GM18517 (cell line): ENCODE results near the gene KRT78.

Source experiments
- ATAC-seq: cut with Tn5 transposase; IDR thresholded peaks from one replicate; pipeline ENCODE4 v1.9.1; 2021; ENCODE audit warnings: mild to moderate bottlenecking, moderate library complexity; ENCODE audit not compliant: unreplicated experiment

Gene KRT78

GRCh38 chr12:52813885-52814709 lies 34.7 kb downstream of the KRT78 start, which contains the start of gene KRT4:
KRT4 (minus strand) TSS chr12:52814116; CDS start chr12:52814058, 58 bp downstream.
- no peak for ATAC-seq

GRCh38 chr12:52813203-52813819 lies 35.5 kb downstream of the KRT78 start:
- ATAC-seq = no peak

- ATAC-seq = no peak
Measured at GRCh38 chr12:52812749-52813148, 36.0 kb downstream of the KRT78 start.

- ATAC-seq = no peak
Measured at GRCh38 chr12:52812073-52812400, 36.8 kb downstream of the KRT78 start.

- no peak for ATAC-seq
Measured at GRCh38 chr12:52811191-52812072, 37.4 kb downstream of the KRT78 start.

- no peak for ATAC-seq
Measured at GRCh38 chr12:52810554-52810953, 38.2 kb downstream of the KRT78 start.

- ATAC-seq = no peak
Measured at GRCh38 chr12:52809166-52809565, 39.6 kb downstream of the KRT78 start.

- no peak for ATAC-seq
Measured at GRCh38 chr12:52808573-52809160, 40.1 kb downstream of the KRT78 start.

GRCh38 chr12:52807544-52808470 lies 41.0 kb downstream of the KRT78 start:
- ATAC-seq = no peak

GRCh38 chr12:52806821-52807543 lies 41.8 kb downstream of the KRT78 start:
- no peak for ATAC-seq

GRCh38 chr12:52806169-52806811 lies 42.5 kb downstream of the KRT78 start:
- ATAC-seq = no peak

- ATAC-seq = no peak
Measured at GRCh38 chr12:52805739-52806138, 43.1 kb downstream of the KRT78 start.

GRCh38 chr12:52805000-52805399 lies 43.8 kb downstream of the KRT78 start:
- no peak for ATAC-seq

- no peak for ATAC-seq
Measured at GRCh38 chr12:52802442-52802841, 46.4 kb downstream of the KRT78 start.

GRCh38 chr12:52801773-52802172 lies 47.0 kb downstream of the KRT78 start:
- no peak for ATAC-seq

- no peak for ATAC-seq
Measured at GRCh38 chr12:52800259-52800917, 48.4 kb downstream of the KRT78 start.

- no peak for ATAC-seq
Measured at GRCh38 chr12:52799505-52800211, 49.1 kb downstream of the KRT78 start.
